CD4-positive, alpha-beta T cell treated with Interleukin-2 at 100 ng/mL for 4 hours (primary cell): ENCODE data around the gene TSPYL4.

Experiments
- DNase-seq: peaks from one replicate; pipeline ENCODE4 v3.0.0-alpha.2; 2020; ENCODE audit warnings: low spot score

Gene TSPYL4

DNA sequence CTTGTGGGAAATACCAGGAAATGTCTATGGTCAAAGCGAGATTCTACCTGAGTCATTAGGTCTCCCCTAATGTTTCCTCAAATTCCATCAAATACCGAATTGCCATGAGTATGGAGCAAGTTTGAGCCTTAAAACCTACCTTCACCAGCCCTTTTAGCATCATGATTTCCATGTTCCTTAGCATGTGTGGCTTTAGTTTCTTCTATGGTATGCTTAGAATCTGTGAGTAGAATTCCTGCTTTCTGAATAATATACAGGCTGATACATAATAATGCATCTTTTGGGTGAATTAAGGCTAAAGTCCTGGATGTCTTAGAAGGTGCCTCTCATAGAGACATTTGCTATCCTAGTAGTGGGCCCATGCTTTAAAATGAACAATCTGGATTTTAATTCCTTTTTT, 32.0 kb downstream of the TSPYL4 start:
- no peak for DNase-seq

DNA sequence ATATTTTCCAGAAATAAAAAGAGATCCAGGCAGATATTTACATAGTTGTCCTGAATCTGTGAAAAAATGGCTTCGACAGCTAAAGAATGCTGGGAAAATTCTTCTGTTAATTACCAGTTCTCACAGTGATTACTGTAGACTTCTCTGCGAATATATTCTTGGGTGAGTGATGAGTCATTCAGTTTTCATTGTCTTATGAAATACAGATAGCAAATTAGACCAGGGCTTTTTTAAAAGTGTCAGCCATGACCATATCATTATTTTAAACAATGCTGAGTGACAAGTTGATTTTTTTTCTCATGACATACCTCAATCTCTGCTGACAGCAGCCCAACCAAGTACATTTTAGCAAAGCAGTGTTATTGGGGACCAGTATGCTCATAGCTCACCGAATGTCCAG, 32.8 kb downstream of the TSPYL4 start:
- DNase-seq = no peak

DNA sequence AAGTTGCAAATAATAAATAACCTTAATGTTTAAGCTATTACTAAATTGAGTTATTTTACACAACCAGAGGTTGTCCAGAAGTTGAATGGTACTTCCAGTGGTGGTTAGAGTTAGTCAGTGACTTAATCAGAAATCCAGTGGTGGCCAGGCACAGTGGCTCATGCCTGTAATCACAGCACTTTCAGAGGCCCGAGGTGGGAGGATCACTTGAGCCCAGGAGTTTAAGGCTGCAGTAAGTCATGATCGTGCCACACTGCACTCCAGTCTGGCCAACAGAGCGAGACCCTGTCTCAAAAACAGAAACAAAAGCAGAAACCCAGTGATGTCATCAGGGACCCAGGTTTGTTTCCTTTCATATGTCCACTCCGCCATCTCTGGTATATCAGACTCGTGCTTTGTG, 35.0 kb downstream of the TSPYL4 start:
- DNase-seq = no peak

DNA sequence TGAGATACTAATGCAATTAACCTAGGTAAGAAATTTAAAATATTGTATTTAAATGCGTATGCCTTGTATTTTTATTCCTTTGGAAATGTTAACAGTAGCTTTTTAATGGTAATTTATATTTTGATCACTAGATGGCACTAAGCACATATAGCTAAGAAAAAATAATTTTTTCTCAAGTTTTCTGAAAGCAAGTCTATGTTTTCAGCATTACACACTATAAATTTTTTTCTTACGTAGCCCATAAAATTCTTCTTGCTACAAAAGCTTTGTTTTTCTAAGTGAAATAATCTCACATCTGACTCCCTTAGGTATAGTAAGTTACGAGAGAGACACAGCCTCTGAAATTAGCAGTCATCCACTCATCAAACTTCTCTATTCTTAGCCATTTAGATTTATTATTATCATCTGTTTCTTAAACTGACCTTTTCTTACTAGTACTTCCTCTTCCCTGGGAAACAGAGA, 35.7 kb downstream of the TSPYL4 start:
- DNase-seq = peak; percentile 8

DNA sequence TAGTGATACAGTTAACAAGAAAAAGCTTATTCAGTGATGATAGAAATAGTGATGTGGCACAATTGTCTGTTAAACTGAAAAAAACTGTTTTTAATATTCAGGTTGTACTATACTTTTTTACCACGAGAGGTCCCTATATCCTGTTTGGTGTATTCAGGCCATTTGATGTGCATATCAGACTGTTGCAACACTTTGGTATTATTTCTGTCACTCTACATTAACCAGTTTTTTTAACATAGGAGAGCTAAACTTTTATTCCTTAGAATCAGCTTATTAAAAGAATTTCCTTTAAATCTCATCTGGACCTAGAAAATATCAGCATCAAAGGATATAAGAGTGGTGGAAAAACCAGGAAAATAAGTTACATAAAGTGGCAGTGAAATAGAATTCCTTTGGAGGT, 36.8 kb downstream of the TSPYL4 start:
- DNase-seq = peak; percentile 55

DNA sequence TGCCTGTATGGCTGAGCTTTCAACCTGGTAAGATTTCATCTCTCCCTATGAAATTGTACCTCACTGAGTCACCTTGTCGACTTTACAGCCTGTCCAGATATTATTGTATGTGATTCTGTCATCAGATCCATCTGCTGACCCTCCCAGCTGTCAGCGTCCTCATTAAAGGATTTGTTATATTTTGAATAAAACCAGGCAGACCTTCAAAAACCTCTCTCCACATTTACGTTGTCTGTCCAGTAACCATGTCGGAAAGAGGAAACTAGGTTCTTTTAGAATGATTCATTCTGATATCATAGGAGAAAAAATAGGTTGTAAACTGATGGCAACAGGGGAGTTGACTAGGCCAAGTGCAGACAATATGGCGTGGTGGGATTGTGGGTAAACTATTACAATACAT, 38.5 kb downstream of the TSPYL4 start:
- DNase-seq = no peak

DNA sequence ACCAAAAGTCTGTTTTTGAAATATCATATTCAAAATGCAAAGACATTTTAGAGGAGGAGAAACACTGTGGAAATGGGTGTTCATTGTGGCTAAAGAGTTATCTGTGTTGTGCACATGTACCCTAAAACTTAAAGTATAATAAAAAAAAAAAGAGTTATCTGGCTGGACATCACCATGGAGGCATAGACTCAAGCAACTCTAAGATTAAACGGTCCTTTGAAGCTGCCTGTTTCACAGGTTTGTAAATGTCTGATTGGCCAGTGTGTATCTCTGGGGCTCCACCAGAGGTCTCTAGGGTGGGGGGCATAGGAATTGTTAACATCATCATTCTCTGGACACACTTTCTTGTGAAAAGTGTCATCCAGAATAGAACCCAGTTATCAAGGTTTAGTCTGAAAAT, 39.2 kb downstream of the TSPYL4 start:
- no peak for DNase-seq

DNA sequence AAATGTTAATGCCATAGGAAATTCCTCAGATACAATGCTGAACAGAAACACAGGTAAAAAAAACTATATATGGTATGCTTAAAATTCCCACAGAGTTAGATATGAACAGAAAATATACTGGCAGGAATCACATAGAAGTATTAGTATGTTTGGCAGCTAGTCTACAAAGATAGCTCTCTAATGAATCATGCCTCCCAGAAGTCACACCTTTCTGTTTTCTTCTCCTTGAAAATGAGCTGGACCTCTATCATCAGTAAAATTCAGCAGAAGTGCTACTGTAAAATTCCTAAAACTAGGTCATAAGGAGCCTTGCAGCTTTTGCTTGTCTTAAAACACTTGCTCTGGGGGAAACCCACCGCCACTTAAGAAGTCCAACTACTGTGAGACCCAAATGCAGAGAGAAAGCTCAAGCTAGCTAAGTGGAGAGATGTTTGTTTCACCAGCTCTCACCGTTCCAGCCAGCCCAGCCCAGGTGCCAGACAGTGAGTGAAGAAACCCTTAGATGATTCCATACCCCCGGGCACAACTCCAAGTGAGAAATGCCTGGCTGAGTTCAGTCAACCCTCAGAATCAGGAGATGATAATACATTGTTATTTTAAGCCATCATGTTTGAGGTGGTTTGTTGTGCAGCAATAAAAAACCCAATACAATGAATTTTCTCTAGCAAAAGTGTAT, 43.0 kb downstream of the TSPYL4 start:
- DNase-seq = no peak

DNA sequence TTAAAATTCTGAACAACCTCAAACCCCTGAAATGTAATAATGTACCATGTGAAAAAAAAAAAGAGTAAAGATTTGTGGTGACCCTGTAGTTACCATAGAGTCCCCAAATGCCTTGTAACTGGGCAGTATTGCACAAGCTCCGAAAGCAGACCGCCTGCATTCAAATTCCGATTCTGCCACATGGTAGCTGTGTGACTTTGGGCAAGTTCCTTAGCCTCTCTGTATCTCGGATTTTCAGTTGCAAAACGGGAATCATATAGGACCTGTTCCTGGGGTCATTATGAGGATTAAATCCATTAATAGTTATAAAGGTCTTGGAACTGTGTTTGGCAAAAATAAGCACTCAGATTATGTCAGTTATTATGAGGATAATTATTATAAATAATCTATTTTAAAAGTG, 43.6 kb downstream of the TSPYL4 start:
- DNase-seq = no peak

DNA sequence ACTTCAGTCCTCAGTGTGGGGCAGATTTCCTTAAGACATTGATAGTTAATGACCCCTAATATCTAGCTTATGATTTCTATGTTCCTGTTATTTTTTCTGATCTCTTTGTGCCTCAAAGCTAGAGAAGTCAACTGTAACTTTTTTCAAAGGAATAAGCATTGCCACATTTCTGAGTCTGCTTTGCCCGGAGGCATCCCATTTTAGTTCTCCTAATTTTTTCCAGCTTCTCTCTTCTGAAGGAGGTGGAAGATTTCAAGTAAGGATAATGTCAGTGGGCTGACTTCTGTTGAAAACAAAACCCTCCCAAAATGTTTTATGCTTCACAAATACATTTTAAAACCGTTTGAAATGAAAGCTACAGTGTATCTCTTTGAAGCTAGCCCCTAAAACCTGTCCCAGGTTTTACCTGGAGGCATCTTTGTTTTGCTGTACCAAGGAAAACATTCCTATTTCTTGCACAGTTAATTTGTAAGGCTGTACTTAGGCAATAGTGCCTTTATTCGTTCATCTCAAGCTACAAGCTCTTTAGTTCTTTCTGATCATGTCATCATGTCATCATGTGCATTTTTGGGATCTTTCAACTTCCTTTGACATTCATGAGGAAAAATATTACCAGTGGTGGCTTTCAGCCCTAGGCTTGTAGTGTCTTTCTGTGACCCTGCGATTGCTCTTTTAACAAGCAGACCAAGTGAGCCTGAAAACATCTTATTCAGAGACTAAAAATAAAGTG, 45.7 kb downstream of the TSPYL4 start:
- no peak for DNase-seq

DNA sequence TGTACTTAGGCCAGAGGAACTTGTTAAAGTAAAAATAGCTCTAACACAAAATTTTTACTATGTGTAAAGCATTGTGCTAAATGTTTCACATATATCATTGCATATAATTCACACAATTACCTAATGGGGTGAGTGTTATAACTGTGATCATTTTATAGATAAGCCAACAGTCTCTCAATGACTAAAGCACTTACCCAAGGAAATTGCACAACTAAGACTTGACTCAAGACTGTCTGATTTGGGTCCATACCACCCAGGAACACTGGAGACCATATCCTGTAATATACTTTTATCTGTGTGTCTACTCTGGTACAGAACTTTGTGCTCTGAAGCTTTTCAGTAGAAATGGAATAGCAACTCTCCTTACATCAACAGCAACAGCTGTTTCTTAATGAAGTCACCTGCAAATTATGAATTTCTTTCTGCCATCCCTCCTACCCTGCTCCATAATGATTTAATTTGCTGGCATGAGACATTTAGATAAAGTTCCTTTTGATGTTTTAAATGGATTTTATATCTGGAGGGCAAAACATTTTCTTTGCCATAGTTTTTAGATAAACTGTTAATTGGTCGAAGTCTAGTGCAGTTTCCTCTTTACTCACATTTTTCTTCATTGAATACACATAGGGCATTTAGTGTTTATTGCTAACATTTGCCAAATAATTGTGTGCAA, 47.5 kb downstream of the TSPYL4 start:
- DNase-seq = no peak

DNA sequence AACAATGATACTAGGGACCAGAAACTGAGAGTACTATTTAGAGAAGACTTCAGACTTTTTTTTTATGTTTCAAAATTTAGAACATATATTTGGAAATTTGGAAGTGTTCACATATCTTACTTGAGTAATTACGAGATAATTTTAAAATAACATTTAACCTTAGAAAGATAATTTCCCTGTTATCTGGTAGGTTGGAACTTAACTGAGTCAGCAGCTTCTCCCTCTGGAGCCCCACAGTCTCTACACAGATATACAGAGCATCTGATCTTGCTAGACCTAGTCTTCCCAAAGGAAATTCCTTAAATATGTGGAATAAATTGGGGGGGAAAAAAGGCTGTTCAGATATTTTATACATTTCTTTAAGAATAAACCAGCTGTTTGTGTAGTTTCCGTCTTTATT, 48.6 kb downstream of the TSPYL4 start:
- DNase-seq = no peak

DNA sequence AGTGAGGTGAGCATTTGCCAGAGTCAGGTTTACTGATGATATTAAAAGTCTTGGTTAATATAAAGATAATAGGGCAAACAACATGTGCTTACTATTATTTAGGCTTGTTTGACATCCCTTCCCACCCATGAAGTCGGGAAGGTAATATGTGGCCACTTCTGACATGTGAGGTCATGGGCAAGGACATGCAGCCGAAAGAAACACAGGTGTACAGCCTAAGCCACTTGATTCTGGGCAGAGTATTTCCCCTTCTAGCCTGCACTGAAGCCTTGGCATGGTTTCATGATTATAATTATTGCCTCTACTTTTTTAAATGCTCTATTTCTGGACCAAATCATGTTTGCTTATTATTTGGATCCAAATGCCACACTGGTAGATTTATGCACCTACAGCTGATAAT, 52.3 kb downstream of the TSPYL4 start:
- DNase-seq = no peak

DNA sequence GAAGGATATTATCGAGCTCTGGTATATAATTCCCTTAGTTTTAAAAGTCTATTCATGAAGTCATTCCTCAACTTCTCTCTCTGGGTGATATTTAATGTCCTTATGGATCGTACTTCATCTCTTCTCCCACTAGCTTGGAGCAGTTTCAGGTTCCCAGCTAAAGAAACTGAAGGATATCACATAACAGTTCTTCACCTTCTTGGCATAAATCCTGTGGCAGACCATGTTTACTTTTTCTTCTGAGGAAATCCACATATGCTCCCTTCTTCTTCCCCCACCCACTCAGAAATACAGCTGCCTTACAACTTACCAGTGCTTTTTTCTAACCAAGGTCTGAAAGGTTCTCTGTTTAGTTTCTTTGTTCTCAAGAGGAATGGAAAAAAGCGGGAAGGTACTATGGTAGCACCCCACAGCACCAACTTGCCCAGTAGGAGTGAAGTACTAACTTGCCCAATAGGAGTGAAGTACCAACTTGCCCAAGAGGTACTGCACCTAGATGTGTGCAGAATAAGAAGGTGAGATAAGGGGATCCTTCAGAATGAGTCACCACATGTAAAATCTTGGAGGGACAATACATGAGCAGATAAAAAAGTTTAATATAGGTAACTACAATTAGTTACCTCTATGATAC, 53.1 kb downstream of the TSPYL4 start:
- no peak for DNase-seq
